ENCODE data around the gene TAB2. TPM values are rescaled to one million over a fixed set of nuclear protein-coding genes. Genes with fewer than 3 reads are reported as not detected.

TAB2 gene
- total RNA-seq, 1 donor from 2014 or later: 69.0 TPM

DNA sequence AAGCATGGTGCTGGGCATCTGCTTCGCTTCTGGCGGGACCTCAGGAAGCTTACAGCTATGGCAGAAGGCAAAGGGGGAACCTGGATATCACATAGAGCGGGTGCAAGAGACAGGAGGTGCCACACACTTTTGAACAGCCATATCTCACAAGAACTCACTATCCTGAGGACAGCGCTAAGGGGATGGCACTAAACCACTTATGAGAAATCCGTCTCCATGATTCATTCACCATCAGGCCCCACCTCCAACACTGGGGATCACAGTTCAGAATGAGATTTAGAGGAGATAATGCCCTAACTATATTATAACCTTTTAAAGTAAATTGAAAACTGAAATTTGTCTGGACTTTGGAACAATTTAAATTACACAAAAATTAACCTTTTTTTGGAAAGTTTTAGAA, 44.8 kb downstream of the TAB2 start:
- no peak overlapping the region for H3K4me3 Mint-ChIP-seq
- no peak for ATAC-seq (ENCODE audit: low read depth)
- POLR2A ChIA-PET: no interaction called here

DNA sequence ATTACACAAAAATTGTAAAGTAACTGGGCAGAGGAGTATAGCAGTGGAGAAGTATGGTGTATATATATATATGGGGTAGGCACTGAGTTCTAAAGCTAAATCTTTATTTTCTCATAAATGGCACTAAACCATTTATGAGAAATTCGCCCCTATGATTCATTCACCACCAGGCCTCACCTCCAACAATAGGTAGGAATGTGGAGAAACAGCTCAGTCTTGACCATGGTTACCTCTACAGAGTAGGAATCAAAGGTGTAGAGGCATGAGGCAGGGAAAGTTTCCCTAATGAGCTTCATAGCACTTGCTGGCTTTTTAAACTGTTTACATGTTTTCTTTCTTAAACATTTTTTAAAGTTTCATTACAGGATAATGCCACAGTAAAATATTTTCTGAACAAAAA, 45.6 kb downstream of the TAB2 start:
- intact Hi-C loops (cut with micrococcal nuclease): no loop called here
- TF ChIP-seq, protein P1, sequence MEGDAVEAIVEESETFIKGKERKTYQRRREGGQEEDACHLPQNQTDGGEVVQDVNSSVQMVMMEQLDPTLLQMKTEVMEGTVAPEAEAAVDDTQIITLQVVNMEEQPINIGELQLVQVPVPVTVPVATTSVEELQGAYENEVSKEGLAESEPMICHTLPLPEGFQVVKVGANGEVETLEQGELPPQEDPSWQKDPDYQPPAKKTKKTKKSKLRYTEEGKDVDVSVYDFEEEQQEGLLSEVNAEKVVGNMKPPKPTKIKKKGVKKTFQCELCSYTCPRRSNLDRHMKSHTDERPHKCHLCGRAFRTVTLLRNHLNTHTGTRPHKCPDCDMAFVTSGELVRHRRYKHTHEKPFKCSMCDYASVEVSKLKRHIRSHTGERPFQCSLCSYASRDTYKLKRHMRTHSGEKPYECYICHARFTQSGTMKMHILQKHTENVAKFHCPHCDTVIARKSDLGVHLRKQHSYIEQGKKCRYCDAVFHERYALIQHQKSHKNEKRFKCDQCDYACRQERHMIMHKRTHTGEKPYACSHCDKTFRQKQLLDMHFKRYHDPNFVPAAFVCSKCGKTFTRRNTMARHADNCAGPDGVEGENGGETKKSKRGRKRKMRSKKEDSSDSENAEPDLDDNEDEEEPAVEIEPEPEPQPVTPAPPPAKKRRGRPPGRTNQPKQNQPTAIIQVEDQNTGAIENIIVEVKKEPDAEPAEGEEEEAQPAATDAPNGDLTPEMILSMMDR (IDR thresholded peaks at IDR 0.05): no peak
- H3K4me3 Mint-ChIP-seq: no peak overlapping the region
- H3K4me1 Mint-ChIP-seq: peaks cover 60% of the 10 kb centered on the region
- ChIA-PET POLR2A (no interaction called here), CTCF (no interaction called here)
- ATAC-seq (ENCODE audit: low read depth) (no peak), DNase-seq (no peak)
- H3K27me3 Mint-ChIP-seq: no peaks in the 10 kb centered on the region
- peaks cover 23% of the 10 kb centered on the region for H3K36me3 Mint-ChIP-seq (ENCODE audit: low read depth)
- H3K9me3 Mint-ChIP-seq: no peaks in the 10 kb centered on the region
- H3K27ac Mint-ChIP-seq: no peak overlapping the region

More for the DNA sequence above, 44.8 kb downstream of the TAB2 start:
- Mint-ChIP-seq H3K9me3 (no peaks in the 10 kb centered on the region), H3K36me3 (ENCODE audit: low read depth) (peaks cover 23% of the 10 kb centered on the region), H3K27ac (no peak overlapping the region), H3K27me3 (no peaks in the 10 kb centered on the region), H3K4me1 (peaks cover 66% of the 10 kb centered on the region)
- intact Hi-C loops (cut with micrococcal nuclease): no loop called here
- no peak for DNase-seq
- CTCF ChIA-PET: no interaction called here
- TF ChIP-seq, protein P1 (IDR thresholded peaks at IDR 0.05): no peak

DNA sequence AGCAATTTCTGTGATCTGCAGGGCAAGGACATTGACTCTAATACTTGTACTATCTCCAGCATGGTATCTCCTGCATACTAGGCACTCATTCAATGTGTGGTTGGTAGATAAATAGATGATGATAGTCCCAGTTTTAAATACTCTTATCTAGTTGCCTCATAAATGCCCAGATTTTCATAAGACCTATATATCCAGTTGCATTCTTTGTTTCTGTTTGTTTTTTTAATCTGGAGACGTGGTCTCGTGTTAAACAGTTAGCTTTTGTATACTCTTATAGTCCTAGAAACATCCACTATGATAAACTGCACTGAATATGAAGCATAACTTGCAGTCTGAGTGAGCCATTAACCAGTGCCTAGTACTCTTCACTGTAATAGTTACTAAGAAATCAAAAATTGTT, 47.0 kb downstream of the TAB2 start:
- Mint-ChIP-seq H3K4me3 (no peak overlapping the region), H3K27me3 (no peaks in the 10 kb centered on the region), H3K4me1 (peaks cover 48% of the 10 kb centered on the region), H3K27ac (no peak overlapping the region), H3K9me3 (no peaks in the 10 kb centered on the region), H3K36me3 (ENCODE audit: low read depth) (peaks cover 19% of the 10 kb centered on the region)
- intact Hi-C loops (cut with micrococcal nuclease): no loop called here
- CTCF ChIA-PET: no interaction called here
- TF ChIP-seq, protein P1 (IDR thresholded peaks at IDR 0.05): no peak
- DNase-seq (no peak), ATAC-seq (ENCODE audit: low read depth) (no peak)
- POLR2A ChIA-PET: interaction anchor here (1.0 kb wide), 1 partner anchor 25 kb away, joined by 3 read pairs; no protein-coding TSS in a partner anchor

DNA sequence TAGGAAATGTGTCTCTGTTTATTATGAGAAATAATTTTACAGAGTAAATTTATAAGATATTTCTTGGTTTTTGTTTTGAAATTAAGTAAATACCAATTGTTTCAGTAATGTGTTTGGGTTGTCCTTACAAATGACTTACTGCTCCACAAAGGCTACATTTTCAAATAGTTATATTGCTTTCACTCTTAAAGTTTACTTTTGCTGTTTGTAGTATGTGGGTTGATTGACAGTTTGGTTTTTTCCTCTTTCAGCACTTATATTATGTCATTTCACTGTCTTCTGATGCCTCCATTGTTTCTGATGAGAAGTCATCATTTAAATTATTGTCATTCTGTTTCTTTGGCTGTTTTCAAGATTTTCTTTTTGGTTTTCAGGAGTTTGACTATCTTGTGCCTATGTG, 47.7 kb downstream of the TAB2 start:
- Mint-ChIP-seq H3K9me3 (no peaks in the 10 kb centered on the region), H3K27me3 (no peaks in the 10 kb centered on the region), H3K27ac (no peak overlapping the region), H3K36me3 (ENCODE audit: low read depth) (peaks cover 18% of the 10 kb centered on the region), H3K4me1 (peaks cover 47% of the 10 kb centered on the region), H3K4me3 (no peak overlapping the region)
- DNase-seq (no peak), ATAC-seq (ENCODE audit: low read depth) (no peak)
- TF ChIP-seq, protein P1 (IDR thresholded peaks at IDR 0.05): no peak
- intact Hi-C loops (cut with micrococcal nuclease): no loop called here
- ChIA-PET POLR2A (no interaction called here), CTCF (no interaction called here)

DNA sequence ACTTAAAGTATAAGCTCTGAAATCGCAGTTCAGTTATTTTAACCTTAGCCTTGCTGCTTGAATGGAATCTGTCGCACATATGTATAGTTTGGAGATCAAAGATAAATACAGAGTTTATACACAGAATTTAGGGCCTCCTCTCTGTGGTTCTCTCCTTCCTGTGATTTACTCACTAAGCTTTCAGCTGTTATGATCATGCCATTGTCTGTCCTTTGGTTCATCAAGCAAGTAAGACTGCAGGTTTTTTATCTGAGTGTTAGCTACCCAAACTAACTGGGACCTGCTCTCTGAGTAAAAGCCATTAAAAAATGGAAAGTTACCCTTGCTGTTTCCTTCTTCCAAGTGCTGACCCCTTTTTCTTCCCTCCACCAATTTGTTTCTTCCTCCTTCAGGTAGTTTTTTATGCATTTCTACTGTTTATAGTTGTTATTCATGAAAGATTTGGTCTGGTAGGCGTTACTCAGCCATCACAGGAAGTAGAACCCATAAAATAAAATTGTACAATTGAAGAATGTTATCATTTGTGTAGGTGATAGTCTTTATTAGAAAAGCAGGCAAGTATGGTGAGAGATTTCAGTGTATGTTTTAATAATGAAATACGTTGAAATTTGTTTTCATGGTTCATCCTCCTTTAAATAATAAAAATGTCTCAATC, 48.9 kb downstream of the TAB2 start:
- peaks cover 45% of the 10 kb centered on the region for H3K4me1 Mint-ChIP-seq
- H3K4me3 Mint-ChIP-seq: no peak overlapping the region
- POLR2A ChIA-PET: interaction anchor here (0.5 to 0.6 kb wide), 2 partner anchors 65 to 106 kb away, joined by 3 to 5 read pairs; no protein-coding TSS in a partner anchor
- no peak overlapping the region for H3K27ac Mint-ChIP-seq
- no peaks in the 10 kb centered on the region for H3K9me3 Mint-ChIP-seq
- ATAC-seq (ENCODE audit: low read depth) (peak; percentile 14), DNase-seq (no peak)
- peaks cover 21% of the 10 kb centered on the region for H3K36me3 Mint-ChIP-seq (ENCODE audit: low read depth)
- CTCF ChIA-PET: no interaction called here
- intact Hi-C loops (cut with micrococcal nuclease): no loop called here
- H3K27me3 Mint-ChIP-seq: no peaks in the 10 kb centered on the region
- TF ChIP-seq, protein P1 (IDR thresholded peaks at IDR 0.05): no peak
